Body of pancreas (tissue), 4 donors: Measurements from ENCODE around the gene SLC4A8. TPM values are rescaled to one million over a fixed set of nuclear protein-coding genes. Genes with fewer than 3 reads are reported as not detected.
A peak's percentile ranks its signal among the peaks of the same experiment; 100 is the strongest.

Source experiments
- ATAC-seq: fragments of 150-250 bp; one replicate; pipeline ENCODE4 v1.9.1; 2016
- DNase-seq, 4 donors: peaks; one replicate each; pipeline ENCODE4 v3.0.0-alpha.2; 2019
- H3K27ac ChIP-seq, 4 donors: fragments of 200-600 bp; sonication (generic); 1 replicate in 3 of 4; 2 replicates in 1 of 4; pipeline versions ENCODE4 v1.5.1 to v1.6.1; 2016 to 2019; ENCODE audit warnings: mild to moderate bottlenecking in 1 of 4, mixed read lengths in 1 of 4, moderate library complexity in 1 of 4
- H3K27me3 ChIP-seq, 2 donors: fragments of 200-600 bp; sonication (generic); one replicate each; pipeline ENCODE4 v1.6.0; 2016; ENCODE audit warnings: mild to moderate bottlenecking in 1 of 2
- H3K36me3 ChIP-seq, 2 donors: fragments of 200-600 bp; sonication (generic); replicated peaks in 1 of 2; 2 replicates each; pipeline ENCODE4 v1.5.1; 2016; ENCODE audit warnings: low read depth in 2 of 2; ENCODE audit not compliant: insufficient read depth in 1 of 2
- H3K4me1 ChIP-seq: fragments of 200-600 bp; sonication (generic); one replicate; pipeline ENCODE4 v1.6.0; 2016
- H3K4me3 ChIP-seq, 2 donors: fragments of 200-600 bp; sonication (generic); 1 replicate in 1 of 2; 2 replicates in 1 of 2; pipeline ENCODE4 v1.5.1; 2016 to 2019
- H3K9me3 ChIP-seq, 3 donors: fragments of 200-600 bp; sonication (generic); 1 replicate in 2 of 3; 2 replicates in 1 of 3; pipeline ENCODE4 v1.5.1; 2016
- CTCF ChIP-seq, 7 experiments: fragments of 450-650 bp in 4 of 7; fragments of 200-600 bp in 3 of 7; sonication (generic) in 3 of 7; IDR thresholded peaks; one replicate each; pipeline ENCODE4 v1.5.1; 2016 to 2019; ENCODE audit warnings: antibody characterized with exemption in 7 of 7
- POLR2A ChIP-seq, 3 donors: fragments of 450-650 bp; IDR thresholded peaks; one replicate each; pipeline ENCODE4 v1.6.1; 2016; ENCODE audit warnings: antibody characterized with exemption in 3 of 3, mild to moderate bottlenecking in 2 of 3
- WGBS, 2 donors: methylation state at CpG; one replicate each; pipeline ENCODE4 v1.1.5; 2017; 5-methylcytosine and 5-hydroxymethylcytosine counted together
- intact Hi-C: fragments of 100-400 bp; cut with DNase I; formaldehyde crosslinking; loops from one replicate; pipeline ENCODE4 v1.15.1; 2023
- total RNA-seq, 2 donors: library from RNA; depleted of rRNA; stranded (reverse); fragments of >200 nt; gene quantifications; one replicate each; pipeline ENCODE4 v1.1.0, GENCODE V29; 2016

The SLC4A8 gene
- total RNA-seq, 2 donors from 2014 or later: 1.6 to 2.3 TPM

GRCh38 chr12:51401020-51401419 is 23.6 kb upstream of the SLC4A8 start:
- no peaks in the 10 kb centered on the region for H3K27me3 ChIP-seq
- intact Hi-C loops: no loop called here
- DNase-seq (no peak), ATAC-seq (no peak)
- TF ChIP-seq POLR2A (IDR thresholded peaks at IDR 0.05) (no peak), CTCF (IDR thresholded peaks at IDR 0.05) (no peak)
- no peaks in the 10 kb centered on the region for H3K36me3 ChIP-seq
- H3K27ac ChIP-seq: no peak overlapping the region
- H3K4me3 ChIP-seq: no peak overlapping the region
- H3K4me1 ChIP-seq: no peaks in the 10 kb centered on the region
- 89 to 93% methylated on average over 14 of the region's 14 CpGs for WGBS, 2 donors
- H3K9me3 ChIP-seq: no peaks in the 10 kb centered on the region

GRCh38 chr12:51401486-51401885 is 23.1 kb upstream of the SLC4A8 start:
- no peak for DNase-seq
- TF ChIP-seq CTCF (IDR thresholded peaks at IDR 0.05) (no peak), POLR2A (IDR thresholded peaks at IDR 0.05) (no peak)
- WGBS, 2 donors: 87 to 95% methylated on average over 13 of the region's 13 CpGs
- H3K36me3 ChIP-seq: no peaks in the 10 kb centered on the region
- ATAC-seq: no peak
- H3K9me3 ChIP-seq: no peaks in the 10 kb centered on the region
- intact Hi-C loops: no loop called here
- no peak overlapping the region for H3K4me3 ChIP-seq
- no peaks in the 10 kb centered on the region for H3K27me3 ChIP-seq
- H3K27ac ChIP-seq: no peak overlapping the region
- no peaks in the 10 kb centered on the region for H3K4me1 ChIP-seq

- TF ChIP-seq CTCF (IDR thresholded peaks at IDR 0.05) (no peak), POLR2A (IDR thresholded peaks at IDR 0.05) (no peak)
- ATAC-seq (no peak), DNase-seq (no peak)
- 0 to 59% methylated on average over 1 of the region's 1 CpG for WGBS, 2 donors
- H3K4me3 ChIP-seq: no peak overlapping the region
- H3K27me3 ChIP-seq: no peaks in the 10 kb centered on the region
- no peaks in the 10 kb centered on the region for H3K4me1 ChIP-seq
- H3K9me3 ChIP-seq: no peaks in the 10 kb centered on the region
- intact Hi-C loops: no loop called here
- H3K27ac ChIP-seq: no peak overlapping the region
- no peaks in the 10 kb centered on the region for H3K36me3 ChIP-seq
Measured at GRCh38 chr12:51401900-51402299, 22.7 kb upstream of the SLC4A8 start.

GRCh38 chr12:51403159-51403558 is 21.5 kb upstream of the SLC4A8 start:
- intact Hi-C loops: no loop called here
- TF ChIP-seq CTCF (IDR thresholded peaks at IDR 0.05): no peak
- no peak for TF ChIP-seq POLR2A (IDR thresholded peaks at IDR 0.05)
- DNase-seq (no peak), ATAC-seq (no peak)
- Histone ChIP-seq H3K9me3 (no peaks in the 10 kb centered on the region), H3K4me1 (no peaks in the 10 kb centered on the region), H3K27ac (no peak overlapping the region), H3K4me3 (no peak overlapping the region), H3K27me3 (no peaks in the 10 kb centered on the region), H3K36me3 (no peaks in the 10 kb centered on the region)
- WGBS, 2 donors: 93 to 94% methylated on average over 6 of the region's 6 CpGs

- H3K4me1 ChIP-seq: no peaks in the 10 kb centered on the region
- DNase-seq (peak in 1 of 4 donors; percentile 47), ATAC-seq (no peak)
- H3K27ac ChIP-seq: no peak overlapping the region
- no peak overlapping the region for H3K4me3 ChIP-seq
- TF ChIP-seq CTCF (IDR thresholded peaks at IDR 0.05) (no peak), POLR2A (IDR thresholded peaks at IDR 0.05) (no peak)
- no peaks in the 10 kb centered on the region for H3K36me3 ChIP-seq
- no peaks in the 10 kb centered on the region for H3K9me3 ChIP-seq
- H3K27me3 ChIP-seq: no peaks in the 10 kb centered on the region
- 76 to 98% methylated on average over 4 of the region's 4 CpGs for WGBS, 2 donors
- intact Hi-C loops: no loop called here
Measured at GRCh38 chr12:51403681-51404136, 20.9 kb upstream of the SLC4A8 start.
